ENCODE measurements around the gene EPRS1. TPM values are rescaled to one million over a fixed set of nuclear protein-coding genes. Genes with fewer than 3 reads are reported as not detected.

Gene EPRS1
- total RNA-seq, 2 donors from 2014 or later, result 85.9 to 93.3 TPM

GRCh38 chr1:220028346-220028895 lies 17.9 kb downstream of the EPRS1 start:
- Histone ChIP-seq H3K4me3 (ENCODE audit: low read length) (no peak overlapping the region), H3K9me3 (ENCODE audit: control insufficient read depth, low read length) (no peaks in the 10 kb centered on the region), H3K9ac (ENCODE audit: extremely low read depth, low read length, poor library complexity, severe bottlenecking) (no peak overlapping the region), H3K36me3 (ENCODE audit: control insufficient read depth, insufficient read depth, low read length) (peaks cover 68% of the 10 kb centered on the region), H3K27ac (ENCODE audit: low read depth, low read length) (no peak overlapping the region), H3K4me1 (ENCODE audit: control insufficient read depth, insufficient read depth, low read length) (no peaks in the 10 kb centered on the region), H3K27me3 (ENCODE audit: control insufficient read depth, insufficient read depth, low read length, poor library complexity, severe bottlenecking) (no peaks in the 10 kb centered on the region)
- no peak for DNase-seq
- Mint-ChIP-seq H3K4me1 (no peaks in the 10 kb centered on the region), H3K9me3 (no peaks in the 10 kb centered on the region), H3K36me3 (ENCODE audit: low read depth) (peaks cover 61% of the 10 kb centered on the region), H3K27ac (no peak overlapping the region), H3K27me3 (ENCODE audit: insufficient read depth) (no peaks in the 10 kb centered on the region), H3K4me3 (no peak overlapping the region)
- 88 to 90% methylated on average over 1 to 4 of the region's 4 CpGs for WGBS, 2 experiments (ENCODE audit: insufficient coverage in 1 of 2, insufficient read length in 1 of 2)
- no peak for TF ChIP-seq CTCF (conservative IDR thresholded peaks at IDR 0.05)

GRCh38 chr1:220019071-220019470 lies 27.2 kb downstream of the EPRS1 start:
- no peak overlapping the region for H3K4me3 Mint-ChIP-seq
- H3K9me3 Mint-ChIP-seq, result no peaks in the 10 kb centered on the region
- Histone ChIP-seq H3K9me3 (ENCODE audit: control insufficient read depth, low read length) (no peaks in the 10 kb centered on the region), H3K4me1 (ENCODE audit: control insufficient read depth, insufficient read depth, low read length) (no peaks in the 10 kb centered on the region), H3K27ac (ENCODE audit: low read depth, low read length) (no peak overlapping the region), H3K9ac (ENCODE audit: extremely low read depth, low read length, poor library complexity, severe bottlenecking) (no peak overlapping the region), H3K27me3 (ENCODE audit: control insufficient read depth, insufficient read depth, low read length, poor library complexity, severe bottlenecking) (no peaks in the 10 kb centered on the region), H3K4me3 (ENCODE audit: low read length) (no peak overlapping the region), H3K36me3 (ENCODE audit: control insufficient read depth, insufficient read depth, low read length) (peaks cover 67% of the 10 kb centered on the region)
- no peak for DNase-seq
- no peaks in the 10 kb centered on the region for H3K27me3 Mint-ChIP-seq (ENCODE audit: insufficient read depth)
- peaks cover 3% of the 10 kb centered on the region for H3K4me1 Mint-ChIP-seq
- peaks cover 54% of the 10 kb centered on the region for H3K36me3 Mint-ChIP-seq (ENCODE audit: low read depth)
- no peak overlapping the region for H3K27ac Mint-ChIP-seq
- TF ChIP-seq CTCF (conservative IDR thresholded peaks at IDR 0.05), result no peak

- no peaks in the 10 kb centered on the region for H3K27me3 ChIP-seq (ENCODE audit: control insufficient read depth, insufficient read depth, low read length, poor library complexity, severe bottlenecking)
These were observed 32.8 kb downstream of the EPRS1 start for GRCh38 chr1:220013497-220013896.

More at GRCh38 chr1:220013497-220013896, 32.8 kb downstream of the EPRS1 start:
- H3K9me3 Mint-ChIP-seq, result no peaks in the 10 kb centered on the region
- TF ChIP-seq CTCF (conservative IDR thresholded peaks at IDR 0.05), result no peak
- H3K36me3 Mint-ChIP-seq (ENCODE audit: low read depth), result peaks cover 40% of the 10 kb centered on the region
- 94 to 100% methylated on average over 2 to 3 of the region's 3 CpGs for WGBS, 2 experiments (ENCODE audit: insufficient coverage in 1 of 2, insufficient read length in 1 of 2)
- Histone ChIP-seq H3K9ac (ENCODE audit: extremely low read depth, low read length, poor library complexity, severe bottlenecking) (no peak overlapping the region), H3K9me3 (ENCODE audit: control insufficient read depth, low read length) (no peaks in the 10 kb centered on the region), H3K4me1 (ENCODE audit: control insufficient read depth, insufficient read depth, low read length) (no peaks in the 10 kb centered on the region), H3K36me3 (ENCODE audit: control insufficient read depth, insufficient read depth, low read length) (peaks cover 61% of the 10 kb centered on the region), H3K4me3 (ENCODE audit: low read length) (no peak overlapping the region), H3K27ac (ENCODE audit: low read depth, low read length) (no peak overlapping the region)
- no peak overlapping the region for H3K4me3 Mint-ChIP-seq
- H3K27ac Mint-ChIP-seq, result no peak overlapping the region
- DNase-seq, result no peak
- H3K27me3 Mint-ChIP-seq (ENCODE audit: insufficient read depth), result no peaks in the 10 kb centered on the region
- peaks cover 8% of the 10 kb centered on the region for H3K4me1 Mint-ChIP-seq
